ENCODE results near the gene VPS35L. TPM values are rescaled to one million over a fixed set of nuclear protein-coding genes. Genes with fewer than 3 reads are reported as not detected.

VPS35L gene
- total and polyA plus RNA-seq, 2 experiments from 2014 or later = 47.5 to 52.8 TPM

- Histone ChIP-seq H3K4me1 (ENCODE audit: insufficient read depth) (peaks cover 9% of the 10 kb centered on the region), H3K79me2 (no peaks in the 10 kb centered on the region), H3K9me3 (ENCODE audit: low read depth) (no peaks in the 10 kb centered on the region), H3K4me3 (no peak overlapping the region), H4K20me1 (ENCODE audit: insufficient read depth, poor library complexity, severe bottlenecking) (no peaks in the 10 kb centered on the region), H3K4me2 (no peak overlapping the region), H3K27me3 (no peaks in the 10 kb centered on the region), H3K36me3 (replicated peaks; ENCODE audit: insufficient read depth, low read depth) (no peaks in the 10 kb centered on the region), H3K9me2 (replicated peaks; ENCODE audit: insufficient read depth) (no peaks in the 10 kb centered on the region), H3K27ac (no peak overlapping the region), H2AFZ (no peak overlapping the region)
- no peak for TF ChIP-seq EZH2phosphoT487 (IDR thresholded peaks at IDR 0.05; ENCODE audit: low read depth, severe bottlenecking, unreplicated experiment)
- TF ChIP-seq CTCF (IDR thresholded peaks at IDR 0.05; ENCODE audit: poor library complexity) = no peak
- 89% methylated on average over 6 of the region's 6 CpGs for WGBS (ENCODE audit: low lambda C conversion rate, missing lambda C conversion rate)
- DNase-seq (ENCODE audit: low spot score) = no peak
These were observed 147.8 kb downstream of the VPS35L start for GRCh38 chr16:19703172-19703889.

- no peak overlapping the region for H3K4me3 ChIP-seq
- no peak overlapping the region for H2AFZ ChIP-seq
- no peaks in the 10 kb centered on the region for H3K36me3 ChIP-seq (replicated peaks; ENCODE audit: insufficient read depth, low read depth)
- H3K27ac ChIP-seq = peak overlapping the region; percentile 87
- no peaks in the 10 kb centered on the region for H3K9me2 ChIP-seq (replicated peaks; ENCODE audit: insufficient read depth)
- no peaks in the 10 kb centered on the region for H3K9me3 ChIP-seq (ENCODE audit: low read depth)
- H4K20me1 ChIP-seq (ENCODE audit: insufficient read depth, poor library complexity, severe bottlenecking) = no peaks in the 10 kb centered on the region
- H3K4me2 ChIP-seq = no peak overlapping the region
- 83% methylated on average over 18 of the region's 18 CpGs for WGBS (ENCODE audit: low lambda C conversion rate, missing lambda C conversion rate)
- no peaks in the 10 kb centered on the region for H3K79me2 ChIP-seq
- peaks cover 8% of the 10 kb centered on the region for H3K4me1 ChIP-seq (ENCODE audit: insufficient read depth)
- DNase-seq (ENCODE audit: low spot score) = peak; percentile 43
- TF ChIP-seq EZH2phosphoT487 (IDR thresholded peaks at IDR 0.05; ENCODE audit: low read depth, severe bottlenecking, unreplicated experiment) (no peak), EZH2 (IDR thresholded peaks at IDR 0.05; ENCODE audit: borderline replicate concordance) (no peak), CTCF (IDR thresholded peaks at IDR 0.05; ENCODE audit: poor library complexity) (no peak)
- H3K27me3 ChIP-seq = no peaks in the 10 kb centered on the region
These were observed 149.0 kb downstream of the VPS35L start for GRCh38 chr16:19704321-19705145.

- H3K27ac ChIP-seq = peak overlapping the region; percentile 87
- no peak for TF ChIP-seq CTCF (IDR thresholded peaks at IDR 0.05; ENCODE audit: poor library complexity)
- no peaks in the 10 kb centered on the region for H3K9me2 ChIP-seq (replicated peaks; ENCODE audit: insufficient read depth)
- no peak for DNase-seq (ENCODE audit: low spot score)
- H3K9me3 ChIP-seq (ENCODE audit: low read depth) = no peaks in the 10 kb centered on the region
- H3K4me2 ChIP-seq = no peak overlapping the region
- WGBS (ENCODE audit: low lambda C conversion rate, missing lambda C conversion rate) = 98% methylated on average over 8 of the region's 8 CpGs
- no peaks in the 10 kb centered on the region for H3K36me3 ChIP-seq (replicated peaks; ENCODE audit: insufficient read depth, low read depth)
- H3K27me3 ChIP-seq = no peaks in the 10 kb centered on the region
- peaks cover 8% of the 10 kb centered on the region for H3K4me1 ChIP-seq (ENCODE audit: insufficient read depth)
- no peak overlapping the region for H3K4me3 ChIP-seq
- H4K20me1 ChIP-seq (ENCODE audit: insufficient read depth, poor library complexity, severe bottlenecking) = no peaks in the 10 kb centered on the region
- no peak overlapping the region for H2AFZ ChIP-seq
- no peaks in the 10 kb centered on the region for H3K79me2 ChIP-seq
These were observed 149.6 kb downstream of the VPS35L start for GRCh38 chr16:19705146-19705501.

Measured in hepatocyte (in vitro differentiated cells).